Measurements from ENCODE around the gene RPS2.

Gene RPS2

DNA sequence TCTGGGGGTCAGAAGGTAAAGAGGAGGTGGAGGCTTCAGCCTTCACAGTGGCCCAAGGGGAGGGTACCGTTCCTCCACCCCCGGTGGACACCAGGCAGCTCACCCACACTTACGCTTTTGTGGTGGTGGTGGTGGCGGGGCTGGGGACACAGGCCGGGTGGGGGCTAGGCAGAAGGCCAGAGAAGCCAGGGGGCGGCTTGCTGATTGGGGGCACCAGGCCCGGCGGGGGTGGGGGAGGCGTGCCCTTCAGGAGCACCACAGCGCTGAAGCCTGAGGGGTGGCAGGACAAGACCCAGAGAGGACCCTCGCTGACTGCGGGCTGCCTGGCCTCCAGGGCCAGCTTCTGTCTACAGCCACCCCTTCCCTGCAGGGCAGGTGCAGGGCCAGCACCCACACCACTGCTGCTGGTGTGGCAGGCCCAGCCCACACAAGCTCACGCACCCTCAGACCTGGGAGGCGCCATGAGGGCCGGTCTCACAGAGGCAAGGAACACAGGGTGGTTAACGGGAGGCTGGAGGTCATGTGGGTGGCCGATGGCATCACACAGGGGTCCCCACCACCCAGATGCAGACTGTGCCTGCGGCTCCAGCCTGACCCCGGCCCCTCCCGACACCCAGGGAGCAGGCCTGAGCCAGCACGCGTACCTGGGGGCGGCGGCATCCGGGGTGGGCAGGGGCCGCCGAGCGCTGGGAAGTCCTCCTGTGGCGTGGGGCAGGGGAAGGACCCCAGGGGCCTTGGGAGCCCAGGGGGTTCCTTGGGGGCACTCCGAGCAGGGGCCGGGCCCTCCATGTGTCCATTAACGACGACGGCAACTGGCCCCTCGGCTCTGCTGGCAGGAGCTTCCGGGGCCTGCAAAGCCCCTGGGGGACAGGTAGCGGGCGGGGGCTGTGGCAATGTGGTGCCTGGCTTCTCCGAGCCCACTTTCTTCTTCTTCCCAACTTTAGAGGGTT lies 34.5 kb upstream of the RPS2 start:
- no peak for DNase-seq

DNA sequence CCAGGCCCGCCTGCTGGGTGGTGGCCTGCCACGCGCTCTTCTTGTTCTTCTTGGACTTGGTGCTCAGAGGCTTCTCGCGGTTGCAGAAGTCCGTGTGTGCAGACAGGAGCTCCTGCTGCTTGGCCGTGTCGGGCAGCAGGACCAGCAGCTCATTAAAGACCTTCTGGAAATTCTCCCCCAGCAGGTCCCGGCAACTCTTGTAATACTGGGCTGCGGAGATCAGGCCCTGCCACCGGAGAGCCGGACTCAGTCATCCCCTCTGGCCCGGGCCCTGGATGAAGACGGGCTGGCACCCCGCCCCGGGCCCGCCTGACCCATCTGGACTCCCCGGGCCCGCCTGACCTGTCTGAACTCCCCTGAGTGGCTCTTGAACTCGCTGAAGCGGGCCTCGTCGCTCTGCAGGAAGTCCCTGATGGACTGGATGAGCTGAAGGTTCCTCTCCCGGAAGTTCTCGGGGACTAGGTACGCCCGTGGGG lies 33.8 kb upstream of the RPS2 start:
- DNase-seq: no peak

- DNase-seq: no peak
These were observed 33.1 kb upstream of the RPS2 start for GRCh38 chr16:1997494-1998359.

GRCh38 chr16:1993731-1994131 lies 29.1 kb upstream of the RPS2 start:
- DNase-seq: no peak

- no peak for DNase-seq
These were observed 28.2 kb upstream of the RPS2 start for GRCh38 chr16:1992704-1993317.

- peak; percentile 93 for DNase-seq
These were observed 27.5 kb upstream of the RPS2 start for GRCh38 chr16:1991948-1992703.

- DNase-seq: no peak
These were observed 26.9 kb upstream of the RPS2 start for GRCh38 chr16:1991588-1991947.

GRCh38 chr16:1991135-1991551 lies 26.5 kb upstream of the RPS2 start:
- DNase-seq: peak; percentile 33

DNA sequence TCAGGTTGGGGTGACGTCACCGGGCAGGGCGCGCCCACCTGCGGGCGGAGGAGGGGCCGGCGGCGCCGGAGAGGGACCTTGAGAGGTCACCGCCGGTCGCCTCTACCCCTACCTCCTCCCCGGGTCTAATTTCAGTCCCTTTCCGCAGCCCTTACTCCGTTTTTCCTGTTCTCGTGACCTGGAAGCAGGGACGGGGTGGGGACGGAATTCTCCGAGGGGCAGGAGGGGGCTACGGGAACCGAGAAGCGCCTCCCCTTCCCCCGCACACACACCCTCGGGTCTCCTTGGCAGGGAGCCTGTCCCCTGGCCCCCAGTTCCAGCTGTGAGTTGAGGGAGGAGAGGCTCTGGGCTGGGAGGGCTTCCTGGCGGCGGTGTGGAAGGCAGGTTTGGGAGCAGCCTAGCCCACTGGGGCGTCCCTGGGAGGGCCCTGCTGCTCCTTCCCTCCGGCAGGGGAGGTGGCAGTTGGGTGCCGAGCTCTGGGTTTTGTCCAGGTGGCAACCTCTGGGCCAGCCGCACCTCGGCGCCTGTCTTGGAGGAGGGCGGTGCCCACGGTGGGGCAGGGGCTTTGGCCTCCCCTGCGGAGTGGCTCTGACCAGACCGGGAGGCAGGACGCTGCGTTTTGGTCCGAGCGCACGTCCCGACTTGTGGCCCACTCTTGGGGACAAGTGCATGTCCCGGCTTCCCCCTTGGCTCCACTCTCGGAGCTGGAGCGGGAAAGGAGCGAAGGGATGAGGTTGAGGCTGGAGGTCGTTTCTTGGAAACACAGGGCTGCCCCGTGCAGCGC lies 25.9 kb upstream of the RPS2 start:
- peak; percentile 10 for DNase-seq

- no peak for DNase-seq
These were observed 25.4 kb upstream of the RPS2 start for GRCh38 chr16:1990101-1990350.

- no peak for DNase-seq
These were observed 24.8 kb upstream of the RPS2 start, which contains the start of gene SYNGR3 for GRCh38 chr16:1989209-1990100. TSS of gene SYNGR3 (plus strand) at chr16:1989970. CDS start at chr16:1990103, 133 bp downstream.

DNA sequence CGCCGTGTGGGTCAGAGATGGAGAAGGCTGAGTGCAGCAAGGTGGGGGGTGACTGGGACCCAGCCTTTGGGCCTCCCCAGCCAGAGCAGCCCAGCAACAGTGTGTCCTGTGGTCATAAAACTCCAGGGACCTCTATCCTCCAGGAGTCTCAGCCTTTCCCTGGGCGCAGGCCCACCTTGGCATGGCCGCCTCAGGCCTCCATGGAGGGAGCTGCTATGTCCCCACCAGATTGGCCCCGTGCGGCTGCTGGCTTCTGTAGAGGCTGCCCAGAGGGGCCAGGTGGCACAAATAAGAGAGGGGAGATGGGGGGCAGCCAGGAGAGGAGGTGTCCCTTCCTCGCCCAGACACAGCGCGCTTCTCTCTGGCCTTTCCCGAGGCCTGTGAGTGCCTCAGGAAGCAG lies 22.6 kb upstream of the RPS2 start:
- no peak for DNase-seq

GRCh38 chr16:1985466-1986150 lies 21.0 kb upstream of the RPS2 start:
- no peak for DNase-seq

GRCh38 chr16:1984347-1985225 lies 20.0 kb upstream of the RPS2 start:
- DNase-seq: no peak

GRCh38 chr16:1983544-1984346 lies 19.1 kb upstream of the RPS2 start, which contains the start of gene GFER:
TSS of gene GFER (plus strand) at chr16:1984193. CDS start at chr16:1984219, 26 bp downstream.
- peak; percentile 58 for DNase-seq

GRCh38 chr16:1982991-1983543 lies 18.4 kb upstream of the RPS2 start:
- DNase-seq: no peak

GRCh38 chr16:1982013-1982433 lies 17.4 kb upstream of the RPS2 start:
- DNase-seq: no peak

DNA sequence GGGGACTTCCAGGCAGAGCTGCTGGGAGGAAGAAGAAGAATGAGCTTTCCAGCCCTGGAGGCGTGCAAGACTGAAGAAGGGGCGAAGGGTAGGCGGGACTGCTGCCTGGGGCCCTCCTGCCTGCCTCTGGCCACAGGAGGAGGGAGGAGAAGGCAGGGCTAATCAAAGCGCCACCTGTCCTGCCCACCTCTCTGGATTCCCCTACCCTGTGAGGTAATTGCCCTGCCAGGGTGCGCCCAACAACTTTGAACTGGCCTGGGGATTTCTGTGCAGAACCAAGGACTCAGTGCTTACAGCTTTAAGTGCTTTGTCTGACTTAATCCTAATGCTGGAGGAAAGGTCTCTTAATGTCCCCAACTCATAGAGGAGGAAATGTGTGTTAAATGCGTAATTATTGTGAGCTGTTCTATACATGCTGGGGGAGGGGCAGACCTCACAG lies 16.8 kb upstream of the RPS2 start, which contains the start of gene NOXO1:
TSS of gene NOXO1 (minus strand) at position 72 of the 439 bp plus-strand sequence. CDS start 290 bp downstream, outside the sequence.
- DNase-seq: no peak
